OCI-LY1 (cell line): Measurements from ENCODE around the gene TTYH3.

ENCODE experiments used
- H2AFZ ChIP-seq: fragments of 200-600 bp; sonication (generic), shearing (Covaris generic); 2 replicates; pipeline ENCODE4 v1.6.0; 2014; ENCODE audit warnings: antibody characterized with exemption, mild to moderate bottlenecking, low read length
- H3F3A ChIP-seq: fragments of 200-600 bp; sonication (generic), shearing (Covaris generic); 2 replicates; pipeline ENCODE4 v1.6.0; 2014; ENCODE audit warnings: mild to moderate bottlenecking, antibody characterized with exemption, low read length, moderate library complexity; ENCODE audit not compliant: insufficient read depth
- H3K27ac ChIP-seq: fragments of 200-600 bp; sonication (generic); 2 replicates; pipeline ENCODE4 v1.5.1; 2014; ENCODE audit warnings: low read length, mixed run types, mild to moderate bottlenecking, low read depth; ENCODE audit not compliant: poor library complexity, severe bottlenecking
- H3K27me3 ChIP-seq: fragments of 200-600 bp; sonication (generic); 2 replicates; pipeline ENCODE4 v1.6.0; 2014; ENCODE audit warnings: antibody characterized with exemption, mild to moderate bottlenecking, low read length, moderate library complexity; ENCODE audit not compliant: insufficient read depth
- H3K36me3 ChIP-seq: fragments of 200-600 bp; sonication (generic); 2 replicates; pipeline ENCODE4 v1.6.1; 2014; ENCODE audit warnings: mild to moderate bottlenecking, antibody characterized with exemption, low read length, moderate library complexity, mixed read lengths; ENCODE audit not compliant: insufficient read depth
- H3K4me1 ChIP-seq: fragments of 200-600 bp; sonication (generic); 2 replicates; pipeline ENCODE4 v1.5.1; 2014; ENCODE audit warnings: mild to moderate bottlenecking, low read length, moderate library complexity; ENCODE audit not compliant: insufficient read depth, severe bottlenecking
- H3K4me2 ChIP-seq: fragments of 200-600 bp; sonication (generic), shearing (Covaris generic); 2 replicates; pipeline ENCODE4 v1.6.1; 2014; ENCODE audit warnings: low read length
- H3K4me3 ChIP-seq: fragments of 200-600 bp; sonication (generic); 2 replicates; pipeline ENCODE4 v1.5.1; 2014; ENCODE audit warnings: low read length, low read depth, mild to moderate bottlenecking, mixed read lengths; ENCODE audit not compliant: poor library complexity, severe bottlenecking
- H3K79me2 ChIP-seq: fragments of 200-600 bp; shearing (Covaris generic); 2 replicates; pipeline ENCODE4 v1.6.1; 2016; ENCODE audit warnings: mixed run types, low read length, mixed read lengths; ENCODE audit not compliant: insufficient read depth
- H3K9ac ChIP-seq: fragments of 200-600 bp; sonication (generic), shearing (Covaris generic); 2 replicates; pipeline ENCODE4 v1.6.1; 2014; ENCODE audit warnings: mild to moderate bottlenecking, low read length, mixed read lengths
- H3K9me2 ChIP-seq: fragments of 200-600 bp; sonication (generic), shearing (Covaris generic); 2 replicates; pipeline ENCODE4 v1.6.1; 2014; ENCODE audit warnings: low read depth, mild to moderate bottlenecking, low read length, mixed read lengths
- H3K9me3 ChIP-seq: fragments of 200-600 bp; shearing (Covaris generic); 2 replicates; pipeline ENCODE4 v1.6.1; 2014; ENCODE audit warnings: low read length, mixed read lengths
- H4K20me1 ChIP-seq: fragments of 200-600 bp; sonication (generic), shearing (Covaris generic); 2 replicates; pipeline ENCODE4 v1.6.0; 2016; ENCODE audit warnings: mild to moderate bottlenecking, low read length; ENCODE audit not compliant: insufficient read depth
- EZH2 ChIP-seq: fragments of 200-600 bp; sonication (generic), shearing (Covaris generic); IDR thresholded peaks from 2 replicates; pipeline ENCODE4 v1.8.0; 2017; ENCODE audit warnings: borderline replicate concordance, mixed run types, mild to moderate bottlenecking, antibody characterized with exemption, low read length, moderate library complexity, mixed read lengths
- TF ChIP-seq, protein P1 (sequence below): fragments of 200-600 bp; sonication (generic), shearing (Covaris generic); IDR thresholded peaks from 2 replicates; pipeline ENCODE4 v1.5.1; 2017; ENCODE audit warnings: mild to moderate bottlenecking, antibody characterized with exemption, low read length, moderate library complexity, mixed read lengths

Gene TTYH3

DNA sequence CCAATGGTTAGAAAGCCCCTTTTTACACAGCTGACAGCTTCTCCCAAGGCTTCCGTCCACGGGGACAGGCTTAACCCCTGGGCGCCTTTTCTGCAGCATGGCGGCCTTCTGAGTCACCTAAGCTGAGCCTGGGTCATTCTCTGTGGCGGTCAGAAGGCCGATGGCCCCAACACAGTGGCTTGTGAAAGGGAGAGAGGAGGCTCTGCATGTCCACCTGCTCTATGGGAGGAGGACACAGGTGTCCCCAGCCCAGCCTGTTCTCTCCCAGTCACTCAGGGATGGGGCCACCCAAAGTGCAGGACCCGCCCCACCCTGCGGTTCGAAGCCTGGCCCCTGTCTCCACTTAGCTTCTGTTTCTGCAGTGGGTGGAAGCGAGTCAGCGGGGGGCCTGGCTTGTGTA lies 20.4 kb upstream of the TTYH3 start:
- Histone ChIP-seq H3K9me3 (no peaks in the 10 kb centered on the region), H3K36me3 (no peaks in the 10 kb centered on the region), H3K9me2 (no peaks in the 10 kb centered on the region), H3K27ac (no peak overlapping the region), H3K9ac (no peak overlapping the region), H2AFZ (no peak overlapping the region), H3K27me3 (0 out of 2 replicates have a peak, but pooled peaks cover 4% of the 10 kb centered on the region), H3F3A (peaks cover 6% of the 10 kb centered on the region; the same call in 1 of the 2 replicates), H3K4me2 (no peak overlapping the region), H3K4me1 (peaks cover 46% of the 10 kb centered on the region), H3K4me3 (no peak overlapping the region), H3K79me2 (no peaks in the 10 kb centered on the region), H4K20me1 (no peaks in the 10 kb centered on the region)
- TF ChIP-seq EZH2 = no peak
- TF ChIP-seq, protein P1, sequence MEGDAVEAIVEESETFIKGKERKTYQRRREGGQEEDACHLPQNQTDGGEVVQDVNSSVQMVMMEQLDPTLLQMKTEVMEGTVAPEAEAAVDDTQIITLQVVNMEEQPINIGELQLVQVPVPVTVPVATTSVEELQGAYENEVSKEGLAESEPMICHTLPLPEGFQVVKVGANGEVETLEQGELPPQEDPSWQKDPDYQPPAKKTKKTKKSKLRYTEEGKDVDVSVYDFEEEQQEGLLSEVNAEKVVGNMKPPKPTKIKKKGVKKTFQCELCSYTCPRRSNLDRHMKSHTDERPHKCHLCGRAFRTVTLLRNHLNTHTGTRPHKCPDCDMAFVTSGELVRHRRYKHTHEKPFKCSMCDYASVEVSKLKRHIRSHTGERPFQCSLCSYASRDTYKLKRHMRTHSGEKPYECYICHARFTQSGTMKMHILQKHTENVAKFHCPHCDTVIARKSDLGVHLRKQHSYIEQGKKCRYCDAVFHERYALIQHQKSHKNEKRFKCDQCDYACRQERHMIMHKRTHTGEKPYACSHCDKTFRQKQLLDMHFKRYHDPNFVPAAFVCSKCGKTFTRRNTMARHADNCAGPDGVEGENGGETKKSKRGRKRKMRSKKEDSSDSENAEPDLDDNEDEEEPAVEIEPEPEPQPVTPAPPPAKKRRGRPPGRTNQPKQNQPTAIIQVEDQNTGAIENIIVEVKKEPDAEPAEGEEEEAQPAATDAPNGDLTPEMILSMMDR = no peak

GRCh38 chr7:2611922-2612321 lies 19.9 kb upstream of the TTYH3 start:
- Histone ChIP-seq H3K36me3 (no peaks in the 10 kb centered on the region), H3K4me2 (no peak overlapping the region), H3K4me3 (no peak overlapping the region), H3K9me2 (no peaks in the 10 kb centered on the region), H3F3A (peaks cover 6% of the 10 kb centered on the region; the same call in 1 of the 2 replicates), H2AFZ (no peak overlapping the region), H3K27ac (peak overlapping the region; percentile 91), H3K9ac (no peak overlapping the region; the same call in 1 of the 2 replicates), H4K20me1 (no peaks in the 10 kb centered on the region), H3K79me2 (no peaks in the 10 kb centered on the region), H3K4me1 (peaks cover 46% of the 10 kb centered on the region), H3K27me3 (0 out of 2 replicates have a peak, but pooled peaks cover 4% of the 10 kb centered on the region), H3K9me3 (no peaks in the 10 kb centered on the region)
- TF ChIP-seq, protein P1 = no peak
- TF ChIP-seq EZH2 = no peak

DNA sequence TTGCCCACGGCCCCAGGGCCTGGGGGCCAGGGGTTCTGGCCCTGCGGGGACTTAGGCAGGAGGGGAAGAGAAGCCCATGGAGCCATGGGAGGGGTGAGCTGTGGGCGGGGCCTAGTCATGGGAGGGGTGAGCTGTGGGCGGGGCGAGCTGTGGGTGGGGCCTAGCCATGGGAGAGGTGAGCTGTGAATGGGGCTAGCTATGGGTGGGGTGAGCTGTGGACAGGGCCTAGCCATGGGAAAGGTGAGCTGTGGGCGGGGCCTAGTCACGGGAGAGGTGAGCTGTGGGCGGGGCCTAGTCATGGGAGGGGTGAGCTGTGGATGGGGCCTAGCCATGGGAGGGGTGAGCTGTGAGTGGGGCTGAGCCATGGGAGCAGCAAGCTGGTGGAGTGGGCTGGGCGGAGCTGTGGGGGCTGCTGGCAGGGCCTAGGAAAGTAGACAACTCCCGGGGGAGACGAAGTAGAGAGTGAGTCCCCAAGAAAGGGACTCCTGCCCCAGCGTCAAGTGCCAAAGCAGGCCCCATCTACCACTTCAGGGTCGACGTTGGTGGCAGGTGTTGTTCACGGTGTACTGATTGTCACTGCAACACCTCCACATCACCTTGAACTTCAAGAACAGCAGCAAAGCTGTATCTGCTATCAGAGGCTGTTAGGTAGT lies 19.2 kb upstream of the TTYH3 start:
- Histone ChIP-seq H3K4me2 (peak overlapping the region; percentile 56; the same call in 1 of the 2 replicates), H3K9ac (peak overlapping the region; percentile 49; the same call in 1 of the 2 replicates), H3K4me1 (peaks cover 46% of the 10 kb centered on the region), H4K20me1 (no peaks in the 10 kb centered on the region), H3K27ac (peak overlapping the region; percentile 91), H3K79me2 (no peaks in the 10 kb centered on the region), H3K36me3 (no peaks in the 10 kb centered on the region), H3K4me3 (no peak overlapping the region), H3K27me3 (0 out of 2 replicates have a peak, but pooled peaks cover 4% of the 10 kb centered on the region), H3K9me3 (no peaks in the 10 kb centered on the region), H2AFZ (no peak overlapping the region), H3F3A (peaks cover 6% of the 10 kb centered on the region; the same call in 1 of the 2 replicates), H3K9me2 (no peaks in the 10 kb centered on the region)
- no peak for TF ChIP-seq EZH2
- TF ChIP-seq, protein P1 = no peak
